Activated CD4-positive, alpha-beta T cell treated with anti-CD3 and anti-CD28 coated beads, Interleukin-2, amount 50 U/mL, for 16 hours (primary cell): ENCODE results near the gene FAM117B.
"Not testable (repeated sequence)": the region's sequence is repeated elsewhere in the genome, so short reads cannot be mapped to it uniquely, and the experiment has no call there.

Experiments used
- DNase-seq: peaks from one replicate; pipeline ENCODE4 v3.0.0-alpha.2; 2020

The FAM117B gene

GRCh38 chr2:202763916-202764315 lies 129.1 kb downstream of the FAM117B start:
- DNase-seq = no peak

GRCh38 chr2:202764991-202765390 lies 130.2 kb downstream of the FAM117B start:
- DNase-seq = no peak

DNA sequence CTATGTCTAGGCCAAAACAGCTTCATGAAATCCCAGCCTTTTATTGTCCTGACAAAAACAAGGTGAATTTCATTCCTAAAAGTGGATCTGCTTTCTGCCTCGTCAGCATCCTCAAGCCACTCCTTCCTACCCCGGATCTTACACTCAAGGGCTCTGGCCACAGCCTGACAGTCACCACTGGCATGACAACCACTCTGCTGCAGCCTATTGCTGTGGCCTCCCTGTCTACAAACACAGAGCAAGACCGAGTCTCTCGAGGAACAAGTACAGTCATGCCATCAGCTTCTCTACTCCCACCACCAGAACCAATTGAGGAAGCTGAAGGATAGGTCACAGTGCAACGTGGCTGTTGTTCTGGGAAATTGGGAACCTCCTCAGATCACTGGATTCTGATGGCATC lies 130.7 kb downstream of the FAM117B start:
- DNase-seq = no peak

- DNase-seq = no peak
These were observed 133.5 kb downstream of the FAM117B start for GRCh38 chr2:202768273-202768672.

DNA sequence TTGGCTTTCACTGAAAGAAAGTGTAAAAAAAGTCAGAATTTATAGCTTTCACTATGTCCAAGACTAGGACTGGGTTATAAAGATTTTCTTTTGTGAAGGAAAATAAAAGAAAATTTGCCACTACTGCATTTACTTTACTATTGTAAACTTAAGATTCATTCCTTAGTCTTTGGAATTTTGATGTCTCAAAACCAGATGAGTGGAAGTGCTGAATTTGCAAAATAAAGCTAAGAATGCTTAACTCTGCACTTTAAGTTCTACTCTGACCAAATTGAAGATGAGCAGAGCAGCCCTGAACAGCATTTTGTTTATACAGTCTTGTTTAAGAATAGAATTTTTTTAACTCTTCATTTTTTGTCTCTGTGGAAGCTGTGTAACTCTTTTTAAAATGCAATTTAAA lies 134.4 kb downstream of the FAM117B start:
- DNase-seq = no peak

DNA sequence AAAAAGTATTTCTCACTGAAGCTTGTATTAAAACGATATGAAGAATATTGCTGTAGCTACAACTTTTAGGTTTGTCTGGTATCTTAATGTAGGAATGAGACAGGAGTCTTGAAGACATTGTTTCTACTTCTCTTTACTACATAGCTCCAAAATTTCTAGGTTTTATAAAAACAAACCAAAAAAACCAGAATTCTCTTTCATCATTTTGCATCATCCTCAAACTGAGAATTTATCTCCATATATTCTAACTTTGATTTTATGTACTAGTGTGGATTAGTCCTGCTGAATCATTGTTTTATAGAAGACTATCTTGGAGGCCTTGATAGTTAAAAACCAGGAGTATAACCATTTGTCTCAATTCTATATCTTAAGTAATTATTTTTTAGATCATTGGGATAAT lies 136.6 kb downstream of the FAM117B start:
- DNase-seq = no peak

GRCh38 chr2:202771741-202772460 lies 137.1 kb downstream of the FAM117B start:
- DNase-seq = no peak

GRCh38 chr2:202773301-202773973 lies 138.7 kb downstream of the FAM117B start:
- DNase-seq = no peak

DNA sequence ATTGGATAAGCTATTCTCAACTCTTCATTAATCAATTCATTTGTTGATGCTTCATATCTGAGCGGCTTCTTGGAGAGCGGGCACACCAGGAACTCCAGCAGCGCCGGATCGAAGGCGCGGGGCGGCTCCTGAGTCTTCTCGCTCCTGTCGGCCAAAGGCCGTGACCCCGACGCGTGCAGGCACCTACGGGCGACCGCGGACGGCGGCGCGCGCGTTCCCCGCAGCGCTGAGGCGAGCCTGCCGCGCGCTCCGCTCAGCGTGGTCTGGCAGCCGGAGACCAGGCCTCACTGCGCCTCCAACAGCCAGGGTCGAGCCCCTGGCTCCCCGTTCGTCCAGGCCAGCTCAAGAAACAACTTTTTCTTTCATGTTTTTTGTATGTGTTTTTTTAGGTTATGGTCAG lies 139.3 kb downstream of the FAM117B start:
- no peak for DNase-seq

GRCh38 chr2:202778217-202778616 lies 143.4 kb downstream of the FAM117B start:
- DNase-seq = no peak

- DNase-seq = peak; percentile 84
These were observed 145.8 kb downstream of the FAM117B start for GRCh38 chr2:202780514-202781021.

DNA sequence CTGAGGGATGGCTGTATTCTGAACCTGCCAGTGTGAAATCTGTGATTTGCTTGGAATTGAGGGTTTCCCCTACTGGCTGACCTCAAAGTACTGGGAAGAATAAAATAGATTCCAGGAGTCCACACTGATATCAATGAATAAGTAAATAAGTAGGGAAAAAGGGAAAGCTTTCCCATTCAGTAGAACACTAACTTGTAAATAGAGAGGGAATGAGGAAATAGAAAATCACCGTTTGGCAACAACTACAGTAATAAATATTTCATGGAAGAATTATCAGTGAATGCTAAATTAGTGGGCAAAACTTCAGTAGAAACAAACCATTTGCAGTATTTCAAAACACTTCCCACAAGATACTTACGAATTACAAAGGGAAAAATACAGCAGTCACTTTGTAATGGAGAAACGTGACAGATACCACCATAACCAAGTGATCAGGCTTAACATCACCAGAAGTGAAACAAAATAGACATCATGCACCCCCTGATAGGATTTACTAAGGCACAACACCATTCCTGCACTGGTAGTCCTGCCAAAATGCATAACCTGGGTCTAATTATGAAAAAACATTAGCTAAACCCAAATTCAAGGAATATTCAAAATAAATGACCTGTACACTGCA lies 148.3 kb downstream of the FAM117B start:
- no peak for DNase-seq

GRCh38 chr2:202786842-202787241 lies 152.1 kb downstream of the FAM117B start:
- no peak for DNase-seq

DNA sequence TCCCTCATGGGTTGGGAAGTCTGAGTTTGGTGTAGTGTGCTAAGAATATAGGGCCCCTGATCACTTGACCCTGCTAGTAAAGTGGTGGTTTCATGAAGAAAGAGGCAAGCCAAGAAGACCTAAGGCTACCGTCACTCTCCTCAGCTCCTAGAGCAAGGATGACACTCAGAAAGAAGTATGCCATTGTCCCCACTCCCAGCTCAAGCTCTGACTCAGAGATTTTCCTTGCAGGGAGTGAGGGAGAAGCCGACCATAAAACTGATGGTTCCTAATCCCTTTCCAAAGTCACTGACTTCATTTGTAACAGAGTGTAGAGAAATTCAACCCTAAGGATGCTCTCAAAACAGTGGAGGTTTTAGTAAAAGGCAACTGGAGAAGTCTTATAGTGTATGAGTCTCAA lies 155.9 kb downstream of the FAM117B start:
- DNase-seq = no peak

DNA sequence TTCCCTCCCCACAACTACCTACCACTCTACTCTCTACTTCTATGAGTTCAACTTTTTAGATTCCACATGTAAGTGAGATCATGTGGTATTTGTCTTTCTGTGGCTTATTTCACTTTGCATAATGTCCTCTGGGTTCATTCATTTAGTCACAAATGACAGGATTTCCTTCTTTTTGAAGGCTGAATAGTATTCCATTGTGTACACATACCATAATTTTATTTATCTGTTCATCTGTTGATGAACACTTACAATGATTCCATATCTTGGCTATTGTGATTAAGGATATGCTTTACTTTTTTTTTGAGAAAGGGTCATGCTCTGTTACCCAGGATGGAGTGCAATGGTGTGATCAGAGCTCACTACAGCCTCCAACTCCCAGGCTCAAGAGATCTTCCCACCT lies 163.2 kb downstream of the FAM117B start:
- DNase-seq = no peak

- DNase-seq = not testable (repeated sequence)
These were observed 171.1 kb downstream of the FAM117B start for GRCh38 chr2:202805911-202806310.

DNA sequence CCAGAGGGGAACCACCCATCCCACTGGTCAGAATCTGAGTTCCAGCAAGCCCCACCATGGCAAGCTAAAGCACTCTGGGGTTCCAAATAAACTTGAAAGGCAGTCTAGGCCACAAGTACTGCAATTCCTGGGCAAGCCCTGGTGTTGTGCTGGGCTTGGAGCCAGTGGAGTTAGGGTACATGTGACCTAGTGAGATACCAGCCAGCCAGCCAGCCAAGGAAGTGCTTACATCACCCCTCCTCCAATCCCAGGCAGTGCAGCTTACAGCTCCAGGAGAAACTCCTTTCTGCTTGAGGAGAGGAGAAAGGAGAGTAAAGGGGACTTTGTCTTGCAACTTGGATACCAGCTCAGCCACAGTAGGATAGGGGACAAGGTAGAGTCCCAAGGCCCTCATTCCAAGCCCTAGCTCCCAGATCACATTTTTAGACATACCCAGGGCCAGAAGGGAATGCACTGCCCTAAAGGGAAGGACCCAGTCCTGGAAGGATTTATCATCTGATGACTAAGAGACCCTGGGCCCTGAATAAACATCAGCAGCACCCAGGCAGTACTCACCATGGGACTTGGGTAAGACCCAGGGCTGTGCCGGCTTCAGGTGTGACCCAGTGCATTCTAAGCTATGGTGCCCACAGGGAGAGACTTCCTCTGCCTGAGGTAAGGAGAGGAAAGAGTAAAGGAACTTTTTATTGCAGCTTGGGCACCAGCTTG lies 172.8 kb downstream of the FAM117B start:
- DNase-seq = not testable (repeated sequence)

DNA sequence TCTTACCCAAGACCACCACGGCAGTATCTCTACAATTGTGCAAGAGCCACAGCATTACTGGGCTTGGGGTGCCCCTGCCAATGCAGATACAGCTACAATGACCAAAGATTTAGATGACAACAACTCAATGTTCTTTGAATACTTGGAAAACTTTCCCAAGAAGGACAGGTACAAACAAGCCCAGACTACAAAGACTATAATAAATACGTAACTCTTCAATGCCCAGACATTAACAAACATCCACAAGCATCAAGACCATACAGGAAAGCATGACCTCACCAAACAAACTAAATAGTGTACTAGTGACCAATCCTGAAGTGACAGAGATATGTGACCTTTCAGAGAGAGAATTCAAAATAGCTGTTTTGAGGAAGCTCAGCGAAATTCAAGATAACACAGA lies 174.0 kb downstream of the FAM117B start:
- no peak for DNase-seq

DNA sequence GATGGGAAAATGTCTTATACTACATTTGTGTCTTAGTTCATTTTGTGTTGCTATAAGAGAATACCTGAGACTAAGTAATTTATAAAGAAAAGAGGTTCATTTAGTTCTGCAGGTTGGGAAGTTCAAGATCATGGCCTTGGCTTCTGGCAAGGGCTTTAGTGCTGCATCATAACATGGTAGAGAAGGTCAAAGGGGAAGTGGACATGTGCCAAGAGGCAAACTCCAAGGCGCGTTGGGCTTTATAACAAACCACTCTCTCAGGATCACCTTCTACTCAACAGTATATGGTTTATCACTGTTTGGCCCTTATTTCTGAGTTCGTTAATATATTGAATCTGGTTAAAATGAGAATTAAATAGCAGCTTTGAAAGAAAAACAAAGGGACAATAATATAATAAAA lies 178.6 kb downstream of the FAM117B start:
- no peak for DNase-seq

- no peak for DNase-seq
These were observed 179.5 kb downstream of the FAM117B start for GRCh38 chr2:202814226-202814625.

DNA sequence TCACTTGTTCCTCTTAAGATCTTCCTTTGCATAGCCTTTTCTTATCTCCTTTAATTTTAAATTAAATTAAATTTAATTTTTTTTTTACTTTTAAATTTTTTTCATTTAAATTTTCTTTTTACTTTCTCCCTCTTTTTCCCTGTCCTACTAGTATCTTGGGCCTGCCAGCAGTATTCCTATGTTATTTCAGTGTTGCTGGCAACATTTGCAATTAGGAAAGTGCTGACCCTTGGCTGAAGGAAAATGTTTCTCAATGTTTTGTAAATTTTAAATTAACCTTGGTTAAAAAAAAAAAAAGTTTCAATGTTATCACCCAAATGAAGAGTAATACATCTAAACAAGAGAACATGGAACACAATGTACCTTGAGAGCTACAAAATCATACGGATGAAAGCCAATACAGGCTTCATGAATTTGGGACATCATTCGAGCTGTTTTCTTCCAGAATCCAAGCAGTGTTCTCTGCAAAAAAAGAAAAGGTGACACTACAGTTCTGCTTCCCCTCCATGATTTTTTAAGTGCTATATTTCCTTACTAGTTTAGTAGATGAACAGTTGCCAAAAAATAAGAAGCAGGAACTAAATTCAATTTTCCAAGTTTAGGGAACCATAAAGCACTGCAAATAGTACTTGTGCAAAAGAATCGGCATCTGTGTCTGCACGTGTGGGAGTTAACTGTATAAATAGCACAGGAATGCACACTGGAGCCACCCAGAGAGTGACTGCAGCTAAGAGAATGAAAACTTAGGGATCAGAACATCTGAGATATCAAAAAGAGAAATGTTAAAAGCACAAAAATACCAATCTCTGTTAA lies 181.0 kb downstream of the FAM117B start:
- DNase-seq = no peak

GRCh38 chr2:202817771-202818170 lies 183.0 kb downstream of the FAM117B start:
- no peak for DNase-seq

GRCh38 chr2:202818321-202818720 lies 183.6 kb downstream of the FAM117B start:
- no peak for DNase-seq
